Measurements from ENCODE around the gene BIRC6.

DNA sequence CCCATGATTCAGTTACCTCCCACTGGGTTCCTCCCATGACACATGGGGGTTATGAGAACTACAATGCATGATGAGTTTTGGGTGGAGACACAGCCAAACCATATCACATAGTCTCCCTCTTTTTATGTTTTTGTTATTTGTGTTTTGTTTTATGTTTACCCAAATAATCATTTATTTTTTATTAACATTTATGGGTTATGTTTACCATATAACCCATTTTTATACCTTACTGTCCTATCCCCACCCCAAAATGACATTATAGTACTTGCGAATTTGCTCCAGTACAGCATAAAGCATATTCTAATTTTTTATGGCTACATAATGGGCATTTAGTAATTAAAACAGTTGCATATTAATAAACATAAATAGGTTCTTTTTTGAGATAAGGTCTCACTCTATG, 209.1 kb downstream of the BIRC6 start:
- TF ChIP-seq, protein P1, sequence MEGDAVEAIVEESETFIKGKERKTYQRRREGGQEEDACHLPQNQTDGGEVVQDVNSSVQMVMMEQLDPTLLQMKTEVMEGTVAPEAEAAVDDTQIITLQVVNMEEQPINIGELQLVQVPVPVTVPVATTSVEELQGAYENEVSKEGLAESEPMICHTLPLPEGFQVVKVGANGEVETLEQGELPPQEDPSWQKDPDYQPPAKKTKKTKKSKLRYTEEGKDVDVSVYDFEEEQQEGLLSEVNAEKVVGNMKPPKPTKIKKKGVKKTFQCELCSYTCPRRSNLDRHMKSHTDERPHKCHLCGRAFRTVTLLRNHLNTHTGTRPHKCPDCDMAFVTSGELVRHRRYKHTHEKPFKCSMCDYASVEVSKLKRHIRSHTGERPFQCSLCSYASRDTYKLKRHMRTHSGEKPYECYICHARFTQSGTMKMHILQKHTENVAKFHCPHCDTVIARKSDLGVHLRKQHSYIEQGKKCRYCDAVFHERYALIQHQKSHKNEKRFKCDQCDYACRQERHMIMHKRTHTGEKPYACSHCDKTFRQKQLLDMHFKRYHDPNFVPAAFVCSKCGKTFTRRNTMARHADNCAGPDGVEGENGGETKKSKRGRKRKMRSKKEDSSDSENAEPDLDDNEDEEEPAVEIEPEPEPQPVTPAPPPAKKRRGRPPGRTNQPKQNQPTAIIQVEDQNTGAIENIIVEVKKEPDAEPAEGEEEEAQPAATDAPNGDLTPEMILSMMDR (conservative IDR thresholded peaks at IDR 0.05), result no peak
- TF ChIP-seq EZH2 (IDR thresholded peaks at IDR 0.05; ENCODE audit: low read depth), result no peak

Measured in PC-9 (cell line).